Measurements from ENCODE around the gene RYR1. TPM values are rescaled to one million over a fixed set of nuclear protein-coding genes. Genes with fewer than 3 reads are reported as not detected.

RYR1 gene
- total and polyA plus RNA-seq, 10 of the 15 experiments (the other 5 are each of a cell fraction or from before 2014, with no cell fraction given), result under 0.01 to 0.32 (median 0.07) TPM; not detected in 1

DNA sequence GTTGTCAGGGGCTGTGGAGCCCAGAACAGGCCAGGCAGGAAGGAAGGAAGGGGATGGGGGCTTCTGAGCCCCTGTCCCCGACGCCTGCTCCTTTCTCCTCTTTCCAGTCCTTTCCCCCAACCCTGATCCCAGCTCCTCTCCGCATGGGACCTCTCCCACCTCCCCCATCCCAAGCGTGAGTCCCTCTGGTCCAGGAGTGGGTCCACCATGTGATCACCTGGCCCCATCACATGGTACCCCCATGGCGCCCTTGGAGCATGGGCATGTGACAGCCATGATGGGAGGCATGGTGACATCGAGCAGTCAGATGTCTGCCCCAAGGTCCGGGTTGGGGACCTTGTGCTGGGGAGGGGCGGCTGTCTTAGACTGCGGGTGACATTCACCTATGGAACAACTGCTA, 9.2 kb downstream of the RYR1 start (continued):
- TF ChIP-seq, protein P1, sequence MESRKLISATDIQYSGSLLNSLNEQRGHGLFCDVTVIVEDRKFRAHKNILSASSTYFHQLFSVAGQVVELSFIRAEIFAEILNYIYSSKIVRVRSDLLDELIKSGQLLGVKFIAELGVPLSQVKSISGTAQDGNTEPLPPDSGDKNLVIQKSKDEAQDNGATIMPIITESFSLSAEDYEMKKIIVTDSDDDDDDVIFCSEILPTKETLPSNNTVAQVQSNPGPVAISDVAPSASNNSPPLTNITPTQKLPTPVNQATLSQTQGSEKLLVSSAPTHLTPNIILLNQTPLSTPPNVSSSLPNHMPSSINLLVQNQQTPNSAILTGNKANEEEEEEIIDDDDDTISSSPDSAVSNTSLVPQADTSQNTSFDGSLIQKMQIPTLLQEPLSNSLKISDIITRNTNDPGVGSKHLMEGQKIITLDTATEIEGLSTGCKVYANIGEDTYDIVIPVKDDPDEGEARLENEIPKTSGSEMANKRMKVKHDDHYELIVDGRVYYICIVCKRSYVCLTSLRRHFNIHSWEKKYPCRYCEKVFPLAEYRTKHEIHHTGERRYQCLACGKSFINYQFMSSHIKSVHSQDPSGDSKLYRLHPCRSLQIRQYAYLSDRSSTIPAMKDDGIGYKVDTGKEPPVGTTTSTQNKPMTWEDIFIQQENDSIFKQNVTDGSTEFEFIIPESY (IDR thresholded peaks at IDR 0.05), result no peak

DNA sequence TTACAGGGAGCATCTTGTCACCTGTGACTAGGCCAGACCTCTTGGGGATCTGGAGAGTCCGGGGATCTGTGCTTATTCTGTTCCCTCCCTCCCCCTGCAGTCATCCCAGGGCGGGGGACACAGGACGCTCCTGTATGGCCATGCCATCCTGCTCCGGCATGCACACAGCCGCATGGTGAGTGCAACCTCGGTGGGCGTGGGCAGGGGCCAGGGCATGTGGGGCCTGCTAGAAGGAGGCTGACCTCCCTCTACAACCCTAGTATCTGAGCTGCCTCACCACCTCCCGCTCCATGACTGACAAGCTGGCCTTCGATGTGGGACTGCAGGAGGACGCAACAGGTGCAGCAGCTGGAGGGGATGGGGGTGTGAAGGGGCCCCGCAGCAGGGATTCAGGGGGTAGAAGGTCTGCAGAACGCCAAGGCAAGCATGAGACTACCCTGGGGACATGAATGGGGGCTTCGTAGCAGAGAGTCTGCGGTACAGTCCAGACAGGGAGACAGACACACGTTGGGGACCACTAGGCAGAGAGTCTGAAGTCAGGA, 10.0 kb downstream of the RYR1 start:
- Histone ChIP-seq H3K36me3 (ENCODE audit: control insufficient read depth in 2 of 2, insufficient read depth in 2 of 2, low read length in 1 of 2) (no peaks in the 10 kb centered on the region), H3K4me2 (ENCODE audit: control insufficient read depth, insufficient read depth) (no peak overlapping the region), H2AFZ (ENCODE audit: control insufficient read depth, low read depth, low read length) (no peak overlapping the region), H3K27me3 (replicated peaks in 1 of 2; ENCODE audit: control insufficient read depth in 2 of 2, insufficient read depth in 2 of 2, low read length in 1 of 2) (no peaks in the 10 kb centered on the region), H3K79me2 (ENCODE audit: control insufficient read depth, insufficient read depth, low read length) (no peaks in the 10 kb centered on the region), H3K9ac (ENCODE audit: control insufficient read depth, insufficient read depth, low read length) (no peak overlapping the region), H3K27ac (ENCODE audit: control insufficient read depth, insufficient read depth) (no peak overlapping the region), H3K9me3 (replicated peaks; ENCODE audit: control insufficient read depth, insufficient read depth, low read length) (no peaks in the 10 kb centered on the region), H3K4me1 (ENCODE audit: control insufficient read depth, insufficient read depth, low read length) (no peaks in the 10 kb centered on the region), H3K4me3 (no peak overlapping the region), H4K20me1 (ENCODE audit: control insufficient read depth, insufficient read depth) (no peaks in the 10 kb centered on the region)
- ChIA-PET RAD21 (ENCODE audit: unreplicated experiment) (no interaction called here), SMC1A (ENCODE audit: uncharacterized antibody, unreplicated experiment) (no interaction called here), CTCF (no interaction called here), POLR2A (no interaction called here)
- no peak for ATAC-seq
- intact Hi-C loops (cut with micrococcal nuclease; ENCODE audit: unreplicated experiment), result no loop called here
- in situ Hi-C loops (cut with MboI), result no loop called here
- FAIRE-seq, result no peak
- no peak for DNase-seq (ENCODE audit: low read depth, low spot score)
- no TSS peak for BruUV-seq (replicated peaks)
- 52% methylated on average over 15 of the region's 15 CpGs for WGBS (ENCODE audit: insufficient coverage, insufficient replicate concordance, low lambda C conversion rate, missing lambda C conversion rate)
- TF ChIP-seq IRF4 (IDR thresholded peaks at IDR 0.05; ENCODE audit: low read depth, low read length) (no peak), RBBP5 (conservative IDR thresholded peaks at IDR 0.05) (no peak), TCF12 (IDR thresholded peaks at IDR 0.05; ENCODE audit: low read depth, low read length) (no peak), NR2C1 (IDR thresholded peaks at IDR 0.05) (no peak), SRF (IDR thresholded peaks at IDR 0.05; ENCODE audit: low read depth in 2 of 2, low read length in 2 of 2) (no peak), TAF1 (IDR thresholded peaks at IDR 0.05; ENCODE audit: borderline replicate concordance, low read depth, low read length) (no peak), STAT1 (conservative IDR thresholded peaks at IDR 0.05) (no peak), FOXM1 (IDR thresholded peaks at IDR 0.05; ENCODE audit: low read depth, low read length) (no peak), EP300 (IDR thresholded peaks at IDR 0.05; ENCODE audit: borderline replicate concordance in 1 of 2, control insufficient read depth in 1 of 2, low read depth in 2 of 2, low read length in 2 of 2) (no peak), HDAC2 (IDR thresholded peaks at IDR 0.05) (no peak), CREB1 (IDR thresholded peaks at IDR 0.05; ENCODE audit: low read depth) (no peak), JUNB (IDR thresholded peaks at IDR 0.05) (no peak), ZNF24 (IDR thresholded peaks at IDR 0.05) (no peak), SPI1 (IDR thresholded peaks at IDR 0.05; ENCODE audit: borderline replicate concordance, insufficient read depth, low read depth, low read length) (no peak), DPF2 (IDR thresholded peaks at IDR 0.05) (no peak), FOXK2 (IDR thresholded peaks at IDR 0.05) (no peak), PAX5 (IDR thresholded peaks at IDR 0.05; ENCODE audit: borderline replicate concordance, low read depth, low read length) (no peak)
- TF ChIP-seq, protein P2, sequence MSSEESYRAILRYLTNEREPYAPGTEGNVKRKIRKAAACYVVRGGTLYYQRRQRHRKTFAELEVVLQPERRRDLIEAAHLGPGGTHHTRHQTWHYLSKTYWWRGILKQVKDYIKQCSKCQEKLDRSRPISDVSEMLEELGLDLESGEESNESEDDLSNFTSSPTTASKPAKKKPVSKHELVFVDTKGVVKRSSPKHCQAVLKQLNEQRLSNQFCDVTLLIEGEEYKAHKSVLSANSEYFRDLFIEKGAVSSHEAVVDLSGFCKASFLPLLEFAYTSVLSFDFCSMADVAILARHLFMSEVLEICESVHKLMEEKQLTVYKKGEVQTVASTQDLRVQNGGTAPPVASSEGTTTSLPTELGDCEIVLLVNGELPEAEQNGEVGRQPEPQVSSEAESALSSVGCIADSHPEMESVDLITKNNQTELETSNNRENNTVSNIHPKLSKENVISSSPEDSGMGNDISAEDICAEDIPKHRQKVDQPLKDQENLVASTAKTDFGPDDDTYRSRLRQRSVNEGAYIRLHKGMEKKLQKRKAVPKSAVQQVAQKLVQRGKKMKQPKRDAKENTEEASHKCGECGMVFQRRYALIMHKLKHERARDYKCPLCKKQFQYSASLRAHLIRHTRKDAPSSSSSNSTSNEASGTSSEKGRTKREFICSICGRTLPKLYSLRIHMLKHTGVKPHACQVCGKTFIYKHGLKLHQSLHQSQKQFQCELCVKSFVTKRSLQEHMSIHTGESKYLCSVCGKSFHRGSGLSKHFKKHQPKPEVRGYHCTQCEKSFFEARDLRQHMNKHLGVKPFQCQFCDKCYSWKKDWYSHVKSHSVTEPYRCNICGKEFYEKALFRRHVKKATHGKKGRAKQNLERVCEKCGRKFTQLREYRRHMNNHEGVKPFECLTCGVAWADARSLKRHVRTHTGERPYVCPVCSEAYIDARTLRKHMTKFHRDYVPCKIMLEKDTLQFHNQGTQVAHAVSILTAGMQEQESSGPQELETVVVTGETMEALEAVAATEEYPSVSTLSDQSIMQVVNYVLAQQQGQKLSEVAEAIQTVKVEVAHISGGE (CRISPR knock-in tag; IDR thresholded peaks at IDR 0.05), result no peak
